Amniotic stem cell (primary cell): ENCODE data around the gene ABCB11.

Experiments used
- DNase-seq: peaks from one replicate; lab custom pipeline; 2025; lab: John Stamatoyannopoulos, UW

Gene ABCB11

DNA sequence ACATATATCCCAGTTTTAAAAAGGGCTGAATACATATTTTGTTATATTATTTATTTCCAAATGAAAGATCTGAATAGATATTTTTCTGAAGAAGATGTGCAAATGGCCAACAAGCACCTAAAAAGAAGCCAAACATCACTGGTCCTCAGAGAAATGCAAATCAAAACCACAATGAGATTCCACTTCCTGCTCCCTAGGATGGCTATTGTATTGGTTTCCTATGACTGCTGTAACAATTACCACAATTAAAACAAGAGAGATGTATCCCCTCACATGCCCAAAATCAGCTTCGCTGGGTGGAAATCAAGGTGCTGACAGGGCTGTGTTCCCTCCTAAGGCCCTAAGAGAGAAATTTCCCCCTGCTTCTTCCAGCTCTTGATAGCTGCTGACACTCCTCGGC, 23.2 kb downstream of the ABCB11 start:
- DNase-seq, result no peak

DNA sequence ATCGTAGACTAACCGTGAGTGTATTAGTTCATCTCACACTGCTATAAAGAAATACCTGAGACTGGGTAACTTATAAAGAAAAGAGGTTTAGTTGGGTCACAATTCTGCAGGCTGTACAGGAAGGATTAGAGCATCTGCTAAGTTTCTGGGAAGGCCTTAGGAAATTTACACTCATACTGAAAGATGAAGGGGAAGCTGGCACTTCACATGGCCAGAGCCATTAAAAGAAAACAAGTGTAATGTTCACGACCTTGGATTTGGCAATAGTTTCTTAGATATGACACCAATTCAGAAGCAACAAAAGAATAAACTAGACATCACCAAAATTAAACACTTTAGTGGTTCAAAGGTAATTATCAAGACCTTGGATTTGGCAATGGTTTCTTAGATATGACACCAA, 23.8 kb downstream of the ABCB11 start:
- DNase-seq, result no peak

DNA sequence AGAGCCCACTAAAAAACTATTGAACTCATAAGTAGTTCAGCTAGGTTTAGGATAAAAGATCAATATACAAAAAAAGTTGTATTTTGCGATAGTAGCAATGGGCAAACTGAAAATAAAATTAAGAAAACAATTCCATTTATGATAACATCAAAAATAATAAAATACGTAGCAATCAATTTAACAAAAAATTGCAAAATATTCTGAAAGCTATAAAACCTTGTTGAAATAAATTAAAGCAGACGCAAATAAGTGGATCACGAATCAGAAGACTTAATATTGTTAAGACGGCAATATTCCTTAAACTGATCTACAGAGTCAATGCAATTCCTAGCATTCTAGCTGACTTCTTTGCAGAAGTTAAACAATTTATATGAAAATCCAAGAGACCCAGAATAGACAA, 24.5 kb downstream of the ABCB11 start:
- no peak for DNase-seq

DNA sequence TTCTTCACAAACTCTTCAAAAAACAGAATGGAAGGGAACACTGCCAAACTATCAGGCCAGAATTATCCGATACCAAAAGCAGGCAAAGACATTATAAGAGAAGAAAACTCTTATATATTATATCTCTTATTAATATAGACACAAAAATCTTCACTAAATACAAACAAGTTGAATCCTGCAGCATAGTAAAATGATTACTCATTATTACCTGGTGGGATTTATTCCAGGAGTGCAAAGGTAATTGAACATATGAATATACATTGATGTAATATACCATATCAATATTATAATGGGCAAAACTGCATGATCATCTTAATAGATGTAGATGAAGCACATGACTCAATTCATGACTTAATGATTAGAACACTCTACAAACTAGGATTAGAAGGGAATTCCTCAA, 25.1 kb downstream of the ABCB11 start:
- no peak for DNase-seq

DNA sequence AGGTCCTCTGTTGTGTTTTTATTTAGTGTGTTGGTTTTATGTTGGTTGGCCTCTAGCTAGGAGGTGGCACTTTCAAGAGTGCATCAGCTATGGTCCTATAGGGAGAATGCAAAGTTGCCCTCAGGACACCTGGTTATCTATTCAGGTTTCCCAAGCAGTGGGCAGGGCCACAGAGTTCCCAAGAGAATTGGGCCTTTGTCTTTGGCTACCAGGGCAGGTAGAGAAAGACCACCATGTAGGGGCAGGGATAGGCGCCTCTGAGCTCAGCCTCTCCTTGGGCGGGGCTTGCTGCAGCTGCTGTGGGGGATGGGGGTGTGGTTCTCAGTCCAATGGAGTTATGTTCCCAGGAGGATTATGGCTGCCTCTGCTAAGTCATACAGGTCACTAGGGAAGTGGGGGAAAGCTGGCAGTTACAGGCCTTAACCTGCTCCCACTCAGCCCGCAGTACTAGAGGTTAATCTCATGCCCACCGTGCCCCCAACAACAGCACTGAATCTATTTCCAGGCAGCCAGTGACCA, 26.0 kb downstream of the ABCB11 start:
- no peak for DNase-seq

DNA sequence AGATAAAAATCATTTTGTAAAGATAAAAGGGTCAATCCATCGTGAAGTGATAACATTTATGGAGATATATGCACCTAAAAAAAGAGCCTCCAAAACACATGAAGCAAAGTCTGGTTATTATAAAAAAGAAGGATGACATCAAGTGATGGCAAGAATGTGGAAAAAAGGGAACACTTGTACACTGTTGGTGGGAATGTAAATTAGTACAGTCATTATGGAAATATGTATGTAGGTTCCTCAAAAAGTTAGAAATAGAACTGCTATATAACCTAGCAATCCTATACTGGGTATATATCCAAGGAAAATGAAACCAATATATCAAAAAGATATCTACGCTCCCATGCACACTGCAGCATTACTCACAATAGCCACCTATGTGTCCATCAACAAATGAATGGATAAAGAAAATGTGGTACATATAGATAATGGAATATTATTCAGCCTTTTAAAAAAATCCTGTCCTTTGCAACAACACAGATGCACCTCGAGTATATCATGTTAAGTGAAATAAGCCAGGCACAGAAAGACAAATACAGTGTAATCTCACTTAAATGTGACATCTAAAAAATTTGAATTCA, 28.9 kb downstream of the ABCB11 start:
- DNase-seq, result no peak

DNA sequence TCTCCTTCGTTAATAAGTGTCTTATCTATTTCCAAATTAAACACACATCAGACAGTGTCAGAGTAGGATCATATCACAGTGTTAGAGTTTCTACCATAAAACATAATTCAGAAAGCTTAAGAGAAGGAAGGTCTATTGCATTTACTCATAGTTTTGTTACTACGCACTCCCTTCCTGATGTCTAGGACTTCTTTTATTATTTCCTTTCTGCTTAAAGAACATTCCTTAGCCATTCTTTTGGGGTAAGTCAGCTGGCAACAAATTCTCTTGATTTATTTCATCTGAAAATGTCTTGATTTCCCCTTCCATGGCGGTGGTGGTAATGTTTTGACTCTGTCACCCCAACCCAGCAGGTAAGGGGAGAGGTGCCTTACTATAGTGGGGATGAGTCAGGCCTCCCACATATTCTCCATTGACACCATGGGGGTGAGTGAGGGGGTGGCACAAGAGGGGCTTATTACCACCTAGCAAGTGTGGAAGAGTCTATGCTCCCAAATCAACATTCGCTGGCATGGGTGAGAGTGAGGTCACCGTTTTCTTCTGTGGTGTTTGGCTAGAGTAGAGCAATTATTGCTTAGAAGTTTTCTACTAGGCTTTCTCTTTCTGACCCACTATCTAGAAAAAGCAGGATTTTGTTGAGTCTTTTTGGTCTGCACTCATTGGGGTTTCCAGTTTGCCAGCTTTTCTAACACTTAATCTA, 29.9 kb downstream of the ABCB11 start:
- DNase-seq, result no peak

DNA sequence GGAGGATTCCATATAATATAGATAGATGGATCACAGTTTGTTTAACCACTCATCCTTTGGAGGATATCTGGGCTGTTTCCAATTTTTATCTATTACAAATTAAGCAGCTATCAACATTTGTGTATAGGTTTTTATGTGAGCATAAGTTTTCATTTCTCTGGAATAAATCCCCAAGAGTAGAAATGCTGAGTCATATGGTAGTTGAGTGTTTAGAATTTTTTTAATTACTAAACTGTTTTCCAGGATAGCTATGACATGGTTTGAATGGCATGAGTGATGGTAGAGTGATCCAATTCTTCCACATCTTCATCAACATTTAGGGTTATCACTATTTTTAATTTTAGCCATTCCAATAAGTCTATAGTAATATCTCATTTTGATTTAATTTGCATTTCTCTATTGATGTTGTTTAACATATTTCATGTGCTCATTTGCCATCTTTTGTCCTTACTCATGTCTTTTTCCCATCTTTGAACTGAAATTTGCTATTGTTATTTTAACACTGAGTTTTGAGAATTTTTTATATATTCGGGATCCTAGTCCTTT, 31.4 kb downstream of the ABCB11 start:
- DNase-seq, result no peak

DNA sequence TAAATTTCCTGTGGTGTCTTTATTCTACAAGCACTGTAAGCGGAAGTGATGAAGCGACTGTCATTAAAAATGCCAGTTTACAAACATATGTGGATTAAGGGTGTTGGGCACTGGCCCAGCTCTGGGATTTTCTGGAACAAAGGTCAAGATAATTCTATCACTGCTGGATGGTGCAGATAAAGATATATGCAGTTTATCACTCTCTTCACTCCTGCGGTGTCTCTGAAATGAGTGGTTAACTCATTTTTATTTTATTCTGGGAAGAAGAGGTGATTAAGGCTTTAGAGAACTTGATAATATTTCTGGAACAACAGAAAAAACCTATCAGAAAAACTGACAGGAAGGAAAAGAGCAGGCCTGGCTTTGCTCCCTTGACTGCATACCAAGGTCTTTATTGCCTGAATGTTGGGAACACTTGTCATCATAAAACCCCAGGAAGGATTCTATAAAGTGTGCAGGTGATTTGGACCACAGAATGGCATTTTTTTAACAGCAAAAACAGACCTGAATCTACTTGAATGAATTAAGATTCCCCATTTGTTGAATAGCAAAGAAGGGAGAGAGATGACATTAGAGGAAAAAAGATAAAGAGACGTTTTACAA, 32.4 kb downstream of the ABCB11 start:
- DNase-seq, result no peak

DNA sequence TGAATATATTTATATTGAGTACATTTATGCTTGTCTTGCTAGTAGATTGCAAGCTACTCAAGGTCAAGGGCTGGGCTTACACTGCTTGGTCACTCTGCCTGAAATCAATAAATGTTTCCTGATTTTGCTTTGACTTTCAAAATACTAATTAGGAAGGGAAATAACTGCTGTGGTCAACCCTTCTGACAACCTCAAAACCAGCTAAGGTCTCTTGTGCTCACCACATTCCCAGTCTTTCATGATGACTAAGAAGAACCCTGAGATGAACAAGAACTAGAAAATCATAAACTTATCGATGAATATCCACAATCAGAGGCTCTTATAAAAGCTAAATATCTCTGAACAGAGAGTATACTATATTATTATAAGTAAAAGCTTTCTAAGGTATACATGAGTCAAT, 33.3 kb downstream of the ABCB11 start:
- no peak for DNase-seq

DNA sequence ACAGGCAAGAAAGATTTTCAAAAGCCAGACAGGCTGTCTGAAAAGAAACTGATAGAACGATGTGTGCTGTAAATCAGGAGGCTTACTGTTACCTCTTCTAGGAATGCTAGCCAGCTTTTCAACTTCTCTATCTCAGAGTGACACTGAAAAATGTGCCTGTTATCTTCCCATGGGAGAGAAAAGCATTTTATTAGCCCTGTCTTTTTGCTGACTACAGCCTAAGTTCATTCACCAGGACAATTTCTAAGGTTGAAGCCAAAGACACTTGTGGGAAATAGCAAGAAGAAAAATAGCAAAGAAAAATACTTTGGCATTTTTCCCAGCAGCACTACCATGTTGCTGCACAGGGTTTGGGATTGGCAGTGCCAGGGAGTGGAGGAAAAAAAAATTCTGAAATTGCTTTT, 34.0 kb downstream of the ABCB11 start:
- DNase-seq, result no peak

DNA sequence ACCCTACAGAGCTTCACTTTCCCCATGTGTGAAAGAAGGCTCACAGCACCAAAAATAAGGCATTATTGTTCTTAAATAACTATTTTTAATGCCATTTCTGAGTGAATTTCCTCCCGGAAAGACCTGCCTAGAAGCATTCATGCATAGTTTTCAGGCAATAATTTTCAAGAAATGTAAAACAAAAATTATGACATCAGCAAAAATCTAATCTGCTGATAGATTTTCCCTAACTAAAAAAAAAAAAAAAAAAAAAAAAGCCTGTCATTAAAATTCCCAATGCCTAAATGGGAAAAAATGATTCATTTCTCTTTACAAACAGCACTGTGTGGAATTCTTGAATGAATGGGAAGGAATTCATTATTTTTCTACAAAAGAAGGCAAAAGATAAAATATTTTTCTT, 35.4 kb downstream of the ABCB11 start:
- no peak for DNase-seq

DNA sequence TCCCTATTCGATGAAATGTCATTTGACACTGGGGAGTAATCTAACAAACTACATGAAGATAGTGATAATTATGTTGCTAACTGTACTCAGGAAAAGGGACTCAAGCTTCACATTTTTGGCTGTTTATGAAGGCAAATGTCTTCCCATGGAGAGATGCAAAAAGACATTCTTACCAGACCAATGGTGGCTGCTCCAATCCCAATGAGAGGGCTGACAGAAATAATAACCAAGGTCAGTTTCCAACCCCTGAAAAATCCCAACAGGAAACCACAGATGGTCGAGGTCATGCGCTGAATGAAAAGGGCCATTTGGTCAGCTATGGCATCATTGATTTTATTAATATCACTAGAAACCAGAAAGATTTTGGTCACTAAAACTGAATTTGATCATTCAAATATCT, 37.6 kb downstream of the ABCB11 start:
- DNase-seq, result no peak

DNA sequence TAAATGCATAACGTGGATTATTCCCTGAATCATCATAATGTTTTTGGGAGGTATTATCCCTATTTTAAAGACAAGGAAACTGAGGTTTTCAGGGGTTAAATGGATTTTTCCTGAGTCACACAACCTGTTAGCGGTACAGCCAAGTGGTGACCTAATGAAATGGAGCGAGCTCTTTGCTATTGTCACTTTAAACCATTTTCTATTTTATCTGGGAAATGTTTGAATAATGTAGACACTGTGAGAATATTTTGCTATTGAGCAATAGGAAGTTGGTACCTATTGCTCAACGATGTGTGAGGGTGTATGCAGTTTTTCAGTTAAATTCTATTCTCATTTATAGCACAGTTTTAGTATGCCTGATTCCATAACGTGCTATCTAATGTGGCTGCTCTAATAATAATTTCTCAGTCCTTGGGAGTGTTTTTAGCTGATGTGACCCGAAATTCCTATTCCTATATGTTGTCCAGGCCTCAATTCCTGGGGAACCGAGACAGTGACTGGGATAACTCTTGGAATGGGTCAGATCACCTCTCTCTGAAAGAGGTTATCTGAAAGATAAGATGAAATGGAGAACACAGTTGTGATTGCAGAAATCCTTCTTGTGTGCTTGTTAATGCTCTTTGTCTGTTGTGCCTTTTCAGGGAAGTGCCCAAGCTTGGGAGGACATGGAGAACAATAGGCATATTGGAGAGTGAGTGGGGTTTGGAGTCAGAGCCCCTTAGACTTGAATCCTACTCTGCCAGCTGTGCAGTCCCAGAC, 38.4 kb downstream of the ABCB11 start:
- no peak for DNase-seq

DNA sequence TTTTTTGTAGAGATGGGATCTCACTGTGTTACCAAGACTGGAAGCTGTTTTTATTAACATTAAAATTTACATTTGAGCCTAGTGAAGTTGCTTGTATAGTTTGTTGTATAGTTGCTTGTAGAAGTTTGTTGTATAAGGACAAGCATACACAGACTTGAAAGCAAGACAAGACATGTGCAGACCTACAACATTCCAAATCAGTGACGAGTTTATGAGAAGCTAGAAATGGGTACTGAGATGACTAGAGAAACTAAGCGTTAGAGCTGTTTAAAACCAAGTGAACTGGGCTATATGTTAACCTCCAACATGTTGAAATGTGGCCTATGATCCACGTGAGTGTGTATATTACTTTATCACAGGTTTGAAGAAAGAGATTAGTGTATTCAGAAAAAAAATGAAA, 39.1 kb downstream of the ABCB11 start:
- no peak for DNase-seq

DNA sequence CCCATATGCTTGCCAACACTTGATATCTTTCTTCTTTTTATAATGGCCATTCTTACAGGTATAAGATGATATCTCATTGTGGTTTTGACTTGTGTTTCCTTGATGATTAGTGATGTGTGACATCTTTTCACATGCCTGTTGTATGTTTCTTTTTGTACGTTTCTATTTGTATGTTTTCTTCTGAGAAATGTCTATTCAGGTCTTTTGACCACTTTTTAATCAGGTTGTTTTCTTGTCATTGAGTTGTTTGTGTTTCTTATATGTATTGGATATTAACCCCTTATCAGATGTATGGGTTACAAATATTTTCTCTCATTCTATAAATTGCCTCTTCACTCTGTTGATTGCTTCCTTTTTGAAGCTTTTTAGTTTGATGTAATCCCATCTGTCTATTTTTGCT, 42.4 kb downstream of the ABCB11 start:
- DNase-seq, result no peak

DNA sequence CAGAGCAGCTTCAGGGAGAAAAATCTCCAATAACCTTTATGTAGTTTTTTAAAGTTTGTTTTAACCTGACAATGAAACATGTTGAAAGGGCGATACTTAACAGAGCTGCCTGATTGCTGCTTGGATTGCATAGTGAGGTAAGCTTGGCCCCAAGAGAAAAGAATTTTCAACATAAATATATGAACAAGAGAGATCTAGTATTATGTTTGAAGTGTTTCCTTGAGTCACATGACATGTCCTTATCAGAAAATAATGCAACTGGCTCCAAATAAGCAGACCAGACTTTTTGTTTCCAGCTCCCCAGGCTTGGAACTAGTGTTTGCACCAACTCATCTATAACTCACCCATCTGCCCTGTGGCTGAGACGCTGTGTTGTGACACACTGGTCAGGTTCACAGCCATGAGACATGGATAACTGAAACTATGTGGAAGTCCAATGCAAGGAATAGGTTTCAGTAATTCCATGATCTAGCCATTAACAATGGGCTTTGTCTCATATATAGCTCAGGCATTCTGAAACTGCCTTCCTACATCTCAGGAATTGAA, 44.7 kb downstream of the ABCB11 start:
- no peak for DNase-seq

DNA sequence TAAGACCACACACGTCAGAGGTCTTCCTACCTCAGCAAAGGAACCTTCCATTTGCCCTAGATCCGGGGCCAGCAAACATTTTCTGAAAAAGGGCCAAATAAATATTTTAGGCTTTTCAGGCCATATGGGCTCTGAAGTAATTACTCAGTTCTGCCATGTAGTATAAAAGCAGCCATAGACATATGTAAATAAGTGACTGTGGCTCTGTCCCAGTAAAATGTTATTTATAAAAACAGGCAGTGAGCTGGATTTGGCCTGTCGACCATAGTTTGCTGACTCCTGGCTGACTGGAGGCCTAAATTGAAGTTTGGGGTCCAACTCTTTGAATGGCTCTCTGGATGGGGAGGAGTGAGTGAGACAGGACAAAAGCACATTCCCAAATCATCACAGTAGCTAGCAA, 49.5 kb downstream of the ABCB11 start:
- no peak for DNase-seq

DNA sequence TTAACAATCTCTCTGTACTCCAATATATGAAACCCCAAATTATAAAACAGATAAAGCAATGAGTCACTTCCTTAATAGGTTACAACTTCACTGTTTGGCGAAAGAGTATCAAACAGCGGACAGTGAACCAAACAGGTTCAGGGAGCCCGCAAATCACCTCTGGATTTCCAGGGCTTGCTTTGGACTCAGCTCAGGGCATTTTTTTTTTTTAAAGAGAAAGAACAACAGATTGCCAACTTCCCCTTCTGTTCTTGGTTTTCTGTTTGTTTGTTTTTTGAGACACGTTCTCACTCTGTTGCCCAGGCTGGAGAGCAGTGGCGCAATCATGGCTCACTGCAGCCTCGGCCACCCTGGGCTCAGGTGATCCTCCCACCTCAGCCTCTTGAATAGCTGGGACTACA, 52.7 kb downstream of the ABCB11 start:
- DNase-seq, result no peak

DNA sequence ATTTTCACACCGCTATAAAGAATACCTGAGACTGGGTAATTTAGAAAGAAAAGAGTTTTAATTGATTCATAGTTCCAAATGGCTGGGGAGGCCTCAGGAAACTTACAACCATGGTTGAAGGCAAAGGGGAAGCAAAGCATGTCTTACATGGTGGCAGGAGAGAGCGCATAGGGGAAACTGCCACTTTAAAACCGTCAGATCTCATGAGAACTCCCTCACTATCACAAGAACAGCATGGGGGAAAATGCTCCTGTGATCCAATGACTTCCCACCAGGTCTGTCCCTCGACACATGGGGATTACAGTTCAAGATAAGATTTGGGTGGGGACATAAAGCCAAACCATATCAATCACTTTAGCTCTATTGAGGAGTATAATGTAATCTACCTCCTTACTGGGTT, 53.5 kb downstream of the ABCB11 start:
- DNase-seq, result no peak

DNA sequence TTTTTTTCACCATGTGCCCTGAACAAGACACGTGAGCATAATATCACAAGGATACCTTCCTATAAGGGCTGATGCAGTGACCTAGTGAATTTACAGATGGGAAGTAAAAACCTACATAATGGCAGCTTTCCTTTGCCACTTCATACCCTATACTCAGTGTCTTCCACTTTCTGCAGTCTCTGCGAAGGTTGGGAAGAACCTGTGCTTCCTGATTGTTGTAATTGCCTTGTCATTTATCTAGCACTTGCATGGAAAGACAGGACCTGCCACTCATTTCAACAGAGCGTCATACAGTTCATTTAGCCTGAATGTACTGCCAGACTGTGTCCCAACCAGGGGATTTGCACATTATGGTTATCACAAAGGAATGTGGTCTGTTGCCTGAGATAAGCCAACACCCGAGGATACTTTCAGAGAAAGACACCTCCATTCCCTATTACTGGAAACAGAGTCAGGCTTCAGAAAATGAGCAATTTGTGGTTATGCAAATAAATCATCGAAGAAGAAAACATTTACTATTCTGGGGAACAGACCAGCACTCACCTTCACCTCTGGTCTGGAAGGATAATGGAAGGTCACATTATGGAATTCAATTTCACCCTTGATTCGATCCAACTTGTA, 55.0 kb downstream of the ABCB11 start:
- no peak for DNase-seq

DNA sequence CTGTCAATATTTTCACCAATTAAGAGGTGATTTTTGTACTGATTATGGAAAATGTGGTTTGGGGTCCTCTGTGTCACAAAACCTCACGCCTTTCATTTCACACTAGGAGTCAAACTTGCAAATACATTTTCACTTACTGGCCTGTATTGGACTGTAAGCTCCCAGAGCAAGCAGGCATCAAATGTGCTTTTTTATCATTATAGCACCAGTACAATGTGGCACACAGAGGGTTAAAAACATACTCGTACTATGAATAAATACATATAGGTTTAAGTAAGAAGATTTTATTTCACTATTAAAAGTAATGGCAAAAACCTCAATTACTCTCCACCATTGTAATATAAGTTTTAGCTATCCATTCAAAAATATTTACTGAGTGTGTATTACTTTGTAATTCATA, 56.7 kb downstream of the ABCB11 start:
- no peak for DNase-seq
